NT2/D1 (cell line): Measurements from ENCODE around the gene POU6F2.

Source experiments
- DNase-seq: peaks from one replicate; pipeline ENCODE4 v3.0.0-alpha.2; 2011; ENCODE audit warnings: low read depth, low spot score
- H3K27me3 ChIP-seq: 2 replicates; pipeline ENCODE4 v1.6.0; 2011; ENCODE audit warnings: mild to moderate bottlenecking; ENCODE audit not compliant: insufficient read length, insufficient read depth
- H3K36me3 ChIP-seq: 2 replicates; pipeline ENCODE4 v1.6.1; 2011; ENCODE audit warnings: mild to moderate bottlenecking, low read length, mixed read lengths; ENCODE audit not compliant: insufficient read depth, insufficient read length
- H3K4me1 ChIP-seq: 2 replicates; pipeline ENCODE4 v1.5.1; 2011; ENCODE audit not compliant: insufficient read depth, insufficient read length
- H3K4me3 ChIP-seq: 2 replicates; pipeline ENCODE4 v1.5.1; 2011; ENCODE audit warnings: low read depth; ENCODE audit not compliant: insufficient read length
- H3K9ac ChIP-seq: 2 replicates; pipeline ENCODE4 v1.6.0; 2011; ENCODE audit warnings: low read depth; ENCODE audit not compliant: insufficient read length
- H3K9me3 ChIP-seq: 2 replicates; pipeline ENCODE4 v1.5.1; 2011; ENCODE audit warnings: mild to moderate bottlenecking, low read length; ENCODE audit not compliant: insufficient read depth
- SUZ12 ChIP-seq: IDR thresholded peaks from 2 replicates; pipeline ENCODE4 v1.6.1; 2011; ENCODE audit not compliant: insufficient read length, insufficient read depth; ENCODE audit errors: extremely low read depth
- YY1 ChIP-seq: IDR thresholded peaks from 2 replicates; pipeline ENCODE4 v1.6.1; 2011; ENCODE audit not compliant: insufficient read length, insufficient read depth
- ZNF274 ChIP-seq: IDR thresholded peaks from 2 replicates; pipeline ENCODE4 v1.6.1; 2011; ENCODE audit warnings: mild to moderate bottlenecking, low read depth, low read length

Gene POU6F2

DNA sequence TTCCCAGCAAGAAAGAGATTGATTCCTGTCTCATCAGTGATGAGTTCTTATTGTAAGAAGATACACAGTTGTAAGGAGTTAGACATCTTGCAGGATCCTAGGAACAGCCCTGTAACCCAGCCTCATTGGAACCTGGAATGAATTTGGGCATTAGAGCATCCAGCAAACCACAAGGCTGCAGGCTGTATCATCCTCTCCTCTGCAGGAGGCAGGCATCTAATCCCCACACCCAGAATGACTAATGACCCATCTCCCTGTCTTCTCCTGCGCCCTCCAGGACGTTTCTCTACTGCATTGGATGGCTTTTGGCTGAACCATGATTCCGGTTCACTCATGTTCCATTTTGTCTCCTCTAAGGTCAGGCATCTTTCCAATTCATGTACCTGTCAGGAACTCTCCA lies 233.9 kb downstream of the POU6F2 start:
- no peaks in the 10 kb centered on the region for H3K9me3 ChIP-seq
- peaks cover 4% of the 10 kb centered on the region for H3K36me3 ChIP-seq
- H3K9ac ChIP-seq: no peak overlapping the region
- DNase-seq: no peak
- TF ChIP-seq SUZ12 (no peak), ZNF274 (no peak)
- H3K27me3 ChIP-seq: no peaks in the 10 kb centered on the region
- no peaks in the 10 kb centered on the region for H3K4me1 ChIP-seq
- H3K4me3 ChIP-seq: no peak overlapping the region

DNA sequence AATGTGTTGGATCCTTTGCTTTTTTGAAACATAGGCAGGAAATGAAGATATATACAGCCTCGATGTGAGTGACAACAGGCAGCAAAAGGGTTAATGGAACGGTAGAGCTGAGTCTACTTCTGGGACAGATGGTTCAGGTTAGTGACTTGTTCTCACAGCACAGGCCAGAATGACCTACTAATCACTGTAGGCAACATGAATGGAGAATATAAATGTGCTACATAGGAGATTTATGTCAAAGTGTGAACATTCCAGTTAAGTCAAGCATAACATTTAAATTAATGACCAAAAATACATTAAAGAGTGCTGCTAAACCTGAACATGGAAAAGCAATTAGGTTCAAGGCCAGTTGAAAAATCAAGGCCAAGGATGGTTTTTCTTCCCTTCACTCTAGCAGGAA lies 235.2 kb downstream of the POU6F2 start:
- no peaks in the 10 kb centered on the region for H3K4me1 ChIP-seq
- DNase-seq: no peak
- no peaks in the 10 kb centered on the region for H3K9me3 ChIP-seq
- TF ChIP-seq YY1: no peak
- no peak for TF ChIP-seq SUZ12
- TF ChIP-seq ZNF274: no peak
- no peak overlapping the region for H3K4me3 ChIP-seq
- H3K27me3 ChIP-seq: no peaks in the 10 kb centered on the region
- H3K9ac ChIP-seq: no peak overlapping the region
- no peaks in the 10 kb centered on the region for H3K36me3 ChIP-seq

DNA sequence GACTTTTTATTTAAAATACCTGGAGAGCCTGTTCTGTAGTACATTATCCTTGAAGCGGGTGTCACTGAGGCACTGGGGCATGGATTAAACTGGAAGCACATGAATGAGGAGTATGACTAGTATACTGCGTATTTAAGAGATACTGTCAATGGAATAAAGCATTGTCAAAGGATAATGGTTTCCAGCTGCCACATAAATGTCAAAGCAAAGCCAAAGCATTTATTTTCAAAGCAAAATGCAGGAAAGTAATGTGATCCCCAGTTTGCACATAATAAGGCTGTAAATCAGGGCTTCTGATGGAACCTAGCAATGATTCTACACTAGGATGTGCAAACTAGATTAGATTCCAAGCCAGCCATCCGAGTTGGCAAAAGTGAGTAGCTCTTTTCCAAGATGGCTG lies 240.1 kb downstream of the POU6F2 start:
- TF ChIP-seq YY1: no peak
- TF ChIP-seq ZNF274: no peak
- no peak for TF ChIP-seq SUZ12
- DNase-seq: no peak
- Histone ChIP-seq H3K27me3 (no peaks in the 10 kb centered on the region), H3K9ac (no peak overlapping the region), H3K4me1 (no peaks in the 10 kb centered on the region), H3K4me3 (no peak overlapping the region), H3K9me3 (no peaks in the 10 kb centered on the region), H3K36me3 (no peaks in the 10 kb centered on the region)

DNA sequence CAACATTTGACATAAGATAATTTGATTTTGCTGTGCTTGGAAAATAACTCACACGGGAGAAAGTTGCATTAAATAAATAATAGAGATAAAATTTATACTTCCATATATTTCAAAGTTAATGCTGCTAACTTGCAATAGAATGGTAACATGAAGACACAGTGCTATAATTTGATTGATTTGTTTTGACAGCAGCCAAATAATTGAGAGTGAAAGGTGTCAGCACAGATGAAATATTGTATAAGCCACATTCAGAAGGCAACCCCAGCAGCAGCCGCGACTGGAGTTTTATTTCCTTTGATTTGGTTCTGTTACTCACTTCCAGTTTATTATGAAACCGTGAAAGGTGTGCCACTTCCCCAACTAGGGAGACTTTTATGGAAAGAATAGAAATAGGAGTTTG lies 242.2 kb downstream of the POU6F2 start:
- no peak overlapping the region for H3K4me3 ChIP-seq
- no peaks in the 10 kb centered on the region for H3K36me3 ChIP-seq
- no peaks in the 10 kb centered on the region for H3K27me3 ChIP-seq
- H3K4me1 ChIP-seq: no peaks in the 10 kb centered on the region
- DNase-seq: no peak
- no peak overlapping the region for H3K9ac ChIP-seq
- H3K9me3 ChIP-seq: no peaks in the 10 kb centered on the region
- no peak for TF ChIP-seq ZNF274
- no peak for TF ChIP-seq YY1
- no peak for TF ChIP-seq SUZ12

DNA sequence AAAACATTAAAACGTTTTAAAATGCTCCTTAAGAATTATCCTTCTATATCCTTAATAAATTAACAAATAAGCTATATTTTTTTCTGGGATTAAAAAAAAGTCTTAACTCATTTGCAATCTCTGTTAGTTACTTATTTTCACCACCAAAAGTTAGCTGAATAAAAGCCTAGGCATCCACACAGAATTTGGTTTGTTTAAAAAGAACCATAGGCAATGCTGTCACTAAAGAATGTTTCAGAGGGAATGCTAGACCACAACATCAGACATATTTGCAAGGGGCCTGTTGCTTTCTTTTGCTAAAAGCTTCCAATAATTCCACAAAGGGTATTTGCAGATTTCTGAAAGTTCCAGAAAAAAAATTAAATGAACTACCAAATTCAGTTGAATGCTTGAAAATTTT lies 244.2 kb downstream of the POU6F2 start:
- no peak for TF ChIP-seq ZNF274
- TF ChIP-seq SUZ12: no peak
- TF ChIP-seq YY1: no peak
- no peaks in the 10 kb centered on the region for H3K4me1 ChIP-seq
- no peaks in the 10 kb centered on the region for H3K36me3 ChIP-seq
- no peaks in the 10 kb centered on the region for H3K9me3 ChIP-seq
- no peak overlapping the region for H3K9ac ChIP-seq
- DNase-seq: no peak
- no peak overlapping the region for H3K4me3 ChIP-seq
- no peaks in the 10 kb centered on the region for H3K27me3 ChIP-seq

DNA sequence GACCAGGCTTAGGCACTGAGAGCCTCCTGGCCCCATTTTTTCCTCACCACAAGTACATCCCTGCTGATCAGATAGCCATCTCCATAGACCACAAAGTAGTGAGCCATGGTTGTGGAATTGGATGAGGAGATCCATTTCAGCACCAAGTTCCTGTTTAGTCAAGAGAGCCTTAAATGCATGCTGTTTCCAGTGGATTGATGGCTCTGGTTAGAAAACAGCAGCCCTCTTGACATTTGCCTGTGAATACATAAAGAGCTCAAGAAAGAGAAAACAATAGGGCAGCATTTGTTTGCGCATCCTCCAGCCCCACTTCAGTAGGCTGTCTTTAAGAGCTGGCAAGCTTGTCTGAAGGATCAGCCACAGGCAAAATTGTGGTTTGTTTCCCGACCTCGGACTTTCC lies 251.2 kb downstream of the POU6F2 start:
- Histone ChIP-seq H3K27me3 (no peaks in the 10 kb centered on the region), H3K4me1 (peaks cover 3% of the 10 kb centered on the region), H3K9ac (no peak overlapping the region), H3K9me3 (no peaks in the 10 kb centered on the region), H3K4me3 (no peak overlapping the region), H3K36me3 (no peaks in the 10 kb centered on the region)
- DNase-seq: peak; percentile 80
- TF ChIP-seq ZNF274 (no peak), YY1 (no peak), SUZ12 (no peak)

DNA sequence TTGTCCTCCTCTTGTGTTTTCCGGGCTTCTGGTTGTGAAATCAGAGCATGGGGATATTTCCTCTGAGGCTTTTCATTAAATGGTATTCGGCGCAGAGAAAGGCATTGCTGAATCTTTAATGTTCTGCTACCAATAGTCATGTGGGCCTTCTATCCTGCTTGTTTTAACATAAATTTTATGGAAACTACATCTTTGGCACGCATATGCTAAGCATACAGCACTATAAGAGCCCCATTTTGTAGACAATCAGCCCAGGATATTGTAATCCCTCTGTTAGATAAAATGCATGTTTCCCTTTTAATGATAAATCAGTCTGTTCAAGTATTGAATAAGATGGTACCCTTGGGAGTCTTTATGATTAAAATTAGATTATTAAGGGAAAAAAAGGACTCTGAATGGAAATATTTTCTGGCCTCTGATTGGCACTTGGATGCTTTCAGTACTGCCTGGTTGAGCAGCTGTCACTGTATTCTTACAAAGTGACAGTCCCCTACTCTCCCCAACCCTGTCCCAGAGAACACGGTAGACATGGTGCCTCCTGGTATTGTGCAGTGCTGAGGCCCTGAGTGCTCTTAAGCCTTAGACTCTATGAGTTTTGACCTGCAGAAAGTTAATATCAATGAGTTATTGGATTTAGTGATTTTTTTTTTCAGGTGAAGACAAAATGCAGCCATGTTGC lies 256.3 kb downstream of the POU6F2 start:
- Histone ChIP-seq H3K9me3 (no peaks in the 10 kb centered on the region), H3K27me3 (no peaks in the 10 kb centered on the region), H3K9ac (no peak overlapping the region), H3K4me1 (no peaks in the 10 kb centered on the region), H3K4me3 (no peak overlapping the region), H3K36me3 (no peaks in the 10 kb centered on the region)
- TF ChIP-seq SUZ12: no peak
- TF ChIP-seq YY1: no peak
- no peak for TF ChIP-seq ZNF274
- no peak for DNase-seq
